Ishikawa (cell line): Measurements from ENCODE around the gene DIAPH3.

Experiments used
- CEBPB ChIP-seq: IDR thresholded peaks from 2 replicates; pipeline ENCODE4 v1.6.1; 2012
- FOXM1 ChIP-seq: IDR thresholded peaks from 2 replicates; pipeline ENCODE4 v1.6.1; 2012; ENCODE audit warnings: low read depth, borderline replicate concordance
- RAD21 ChIP-seq: IDR thresholded peaks from 2 replicates; pipeline ENCODE4 v1.6.1; 2012; ENCODE audit warnings: low read depth
- TAF1 ChIP-seq: IDR thresholded peaks from 2 replicates; pipeline ENCODE4 v1.6.1; 2012; ENCODE audit warnings: low read depth, mild to moderate bottlenecking

- TF ChIP-seq TAF1 (no peak), RAD21 (no peak), CEBPB (no peak), FOXM1 (no peak)
These were observed 418.3 kb downstream of the DIAPH3 start for GRCh38 chr13:59745392-59745788.
